Neural cell (in vitro differentiated cells): ENCODE results near the gene RAMP3.

Experiments
- EP300 ChIP-seq: fragments of 450-650 bp; conservative IDR thresholded peaks from 2 replicates; pipeline ENCODE4 v1.6.1; 2014; ENCODE audit warnings: antibody characterized with exemption, mild to moderate bottlenecking, moderate library complexity; ENCODE audit not compliant: poor library complexity, severe bottlenecking
- EZH2 ChIP-seq: fragments of 200-600, 300-800 bp; shearing (Covaris generic), sonication (generic); IDR thresholded peaks from 2 replicates; pipeline ENCODE4 v1.6.1; 2014; ENCODE audit warnings: antibody characterized with exemption, low read length, borderline replicate concordance, mild to moderate bottlenecking; ENCODE audit not compliant: insufficient read depth, poor library complexity, severe bottlenecking
- MXI1 ChIP-seq: fragments of 450-650 bp; conservative IDR thresholded peaks from 2 replicates; pipeline ENCODE4 v1.6.1; 2014; ENCODE audit warnings: antibody characterized with exemption, mild to moderate bottlenecking; ENCODE audit not compliant: poor library complexity, severe bottlenecking
- POLR2AphosphoS5 ChIP-seq: IDR thresholded peaks from 2 replicates; pipeline ENCODE4 v1.6.1; 2012
- RAD21 ChIP-seq: fragments of 450-650 bp; conservative IDR thresholded peaks from 2 replicates; pipeline ENCODE4 v1.6.1; 2014; ENCODE audit warnings: antibody characterized with exemption, mild to moderate bottlenecking, moderate library complexity
- SMC3 ChIP-seq: fragments of 450-650 bp; conservative IDR thresholded peaks from 2 replicates; pipeline ENCODE4 v1.6.1; 2014; ENCODE audit warnings: antibody characterized with exemption, mild to moderate bottlenecking, moderate library complexity; ENCODE audit not compliant: poor library complexity
- TAF1 ChIP-seq: IDR thresholded peaks from 2 replicates; pipeline ENCODE4 v1.6.1; 2012; ENCODE audit warnings: low read depth
- TF ChIP-seq, protein P1 (sequence below): fragments of 450-650 bp; IDR thresholded peaks from 2 replicates; pipeline ENCODE4 v1.5.1; 2014; ENCODE audit warnings: antibody characterized with exemption, mild to moderate bottlenecking, moderate library complexity; ENCODE audit not compliant: poor library complexity, severe bottlenecking
- TF ChIP-seq, protein P2 (sequence below): IDR thresholded peaks from 2 replicates; pipeline ENCODE4 v1.6.1; 2012; ENCODE audit warnings: borderline replicate concordance

DNA sequence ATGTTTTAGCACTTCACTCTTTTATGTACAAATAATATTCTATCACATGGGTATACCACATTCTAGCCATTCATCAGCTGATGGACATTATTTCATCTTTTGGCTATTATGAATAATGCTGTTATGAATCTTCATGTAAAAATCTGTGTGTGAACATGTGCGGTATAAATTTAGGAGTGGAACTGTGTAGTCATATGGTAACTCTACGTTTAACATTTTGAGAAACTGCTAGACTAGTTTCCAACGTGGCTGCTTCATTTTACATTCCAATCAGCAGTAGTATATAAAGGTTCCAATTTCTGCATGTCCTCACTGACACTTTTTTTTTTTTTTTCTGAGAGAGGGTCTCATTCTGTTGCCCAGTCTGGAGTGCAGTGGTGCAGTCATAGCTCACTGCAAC, 8.3 kb downstream of the RAMP3 start:
- TF ChIP-seq, protein P1, sequence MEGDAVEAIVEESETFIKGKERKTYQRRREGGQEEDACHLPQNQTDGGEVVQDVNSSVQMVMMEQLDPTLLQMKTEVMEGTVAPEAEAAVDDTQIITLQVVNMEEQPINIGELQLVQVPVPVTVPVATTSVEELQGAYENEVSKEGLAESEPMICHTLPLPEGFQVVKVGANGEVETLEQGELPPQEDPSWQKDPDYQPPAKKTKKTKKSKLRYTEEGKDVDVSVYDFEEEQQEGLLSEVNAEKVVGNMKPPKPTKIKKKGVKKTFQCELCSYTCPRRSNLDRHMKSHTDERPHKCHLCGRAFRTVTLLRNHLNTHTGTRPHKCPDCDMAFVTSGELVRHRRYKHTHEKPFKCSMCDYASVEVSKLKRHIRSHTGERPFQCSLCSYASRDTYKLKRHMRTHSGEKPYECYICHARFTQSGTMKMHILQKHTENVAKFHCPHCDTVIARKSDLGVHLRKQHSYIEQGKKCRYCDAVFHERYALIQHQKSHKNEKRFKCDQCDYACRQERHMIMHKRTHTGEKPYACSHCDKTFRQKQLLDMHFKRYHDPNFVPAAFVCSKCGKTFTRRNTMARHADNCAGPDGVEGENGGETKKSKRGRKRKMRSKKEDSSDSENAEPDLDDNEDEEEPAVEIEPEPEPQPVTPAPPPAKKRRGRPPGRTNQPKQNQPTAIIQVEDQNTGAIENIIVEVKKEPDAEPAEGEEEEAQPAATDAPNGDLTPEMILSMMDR = no peak
- no peak for TF ChIP-seq EZH2
- no peak for TF ChIP-seq EP300
- TF ChIP-seq, protein P2, sequence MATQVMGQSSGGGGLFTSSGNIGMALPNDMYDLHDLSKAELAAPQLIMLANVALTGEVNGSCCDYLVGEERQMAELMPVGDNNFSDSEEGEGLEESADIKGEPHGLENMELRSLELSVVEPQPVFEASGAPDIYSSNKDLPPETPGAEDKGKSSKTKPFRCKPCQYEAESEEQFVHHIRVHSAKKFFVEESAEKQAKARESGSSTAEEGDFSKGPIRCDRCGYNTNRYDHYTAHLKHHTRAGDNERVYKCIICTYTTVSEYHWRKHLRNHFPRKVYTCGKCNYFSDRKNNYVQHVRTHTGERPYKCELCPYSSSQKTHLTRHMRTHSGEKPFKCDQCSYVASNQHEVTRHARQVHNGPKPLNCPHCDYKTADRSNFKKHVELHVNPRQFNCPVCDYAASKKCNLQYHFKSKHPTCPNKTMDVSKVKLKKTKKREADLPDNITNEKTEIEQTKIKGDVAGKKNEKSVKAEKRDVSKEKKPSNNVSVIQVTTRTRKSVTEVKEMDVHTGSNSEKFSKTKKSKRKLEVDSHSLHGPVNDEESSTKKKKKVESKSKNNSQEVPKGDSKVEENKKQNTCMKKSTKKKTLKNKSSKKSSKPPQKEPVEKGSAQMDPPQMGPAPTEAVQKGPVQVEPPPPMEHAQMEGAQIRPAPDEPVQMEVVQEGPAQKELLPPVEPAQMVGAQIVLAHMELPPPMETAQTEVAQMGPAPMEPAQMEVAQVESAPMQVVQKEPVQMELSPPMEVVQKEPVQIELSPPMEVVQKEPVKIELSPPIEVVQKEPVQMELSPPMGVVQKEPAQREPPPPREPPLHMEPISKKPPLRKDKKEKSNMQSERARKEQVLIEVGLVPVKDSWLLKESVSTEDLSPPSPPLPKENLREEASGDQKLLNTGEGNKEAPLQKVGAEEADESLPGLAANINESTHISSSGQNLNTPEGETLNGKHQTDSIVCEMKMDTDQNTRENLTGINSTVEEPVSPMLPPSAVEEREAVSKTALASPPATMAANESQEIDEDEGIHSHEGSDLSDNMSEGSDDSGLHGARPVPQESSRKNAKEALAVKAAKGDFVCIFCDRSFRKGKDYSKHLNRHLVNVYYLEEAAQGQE = no peak
- no peak for TF ChIP-seq RAD21
- no peak for TF ChIP-seq TAF1
- no peak for TF ChIP-seq POLR2AphosphoS5
- no peak for TF ChIP-seq MXI1
- TF ChIP-seq SMC3 = no peak
